Measurements from ENCODE around the gene CA6. TPM values are rescaled to one million over a fixed set of nuclear protein-coding genes. Genes with fewer than 3 reads are reported as not detected.

Gene CA6
- polyA plus RNA-seq, 1 donor (not counting 4 experiments of a cell fraction or from before 2014, with no cell fraction given), result not detected

DNA sequence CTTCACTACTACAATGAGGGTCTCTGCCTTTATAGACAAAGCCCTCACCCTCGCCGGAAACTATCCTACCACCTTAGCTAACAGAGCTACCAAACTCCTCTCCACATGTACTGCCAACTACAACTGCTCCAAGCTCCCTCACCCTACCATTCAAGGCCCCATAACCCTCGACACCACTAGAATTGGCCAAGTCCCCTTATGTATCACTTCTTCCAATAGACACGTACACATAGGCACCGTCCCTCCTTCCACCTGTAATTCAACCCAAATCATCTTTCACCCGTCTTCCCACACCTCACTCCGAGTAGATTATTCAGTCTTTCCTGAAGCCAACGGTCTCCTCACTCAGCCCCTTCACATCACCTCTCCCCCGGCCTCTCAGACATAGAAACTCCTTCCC lies 19.7 kb upstream of the CA6 start:
- Histone ChIP-seq H3K9me3 (ENCODE audit: control insufficient read depth, low read depth, low read length) (no peaks in the 10 kb centered on the region), H3K36me3 (ENCODE audit: control insufficient read depth in 2 of 2, extremely low read depth in 1 of 2, insufficient read depth in 2 of 2, low read length in 2 of 2) (no peaks in the 10 kb centered on the region), H3K4me1 (ENCODE audit: control insufficient read depth, extremely low read depth, insufficient read depth, low read length) (no peaks in the 10 kb centered on the region), H2AFZ (ENCODE audit: control insufficient read depth, low read length) (no peak overlapping the region), H4K20me1 (ENCODE audit: control insufficient read depth, extremely low read depth, insufficient read depth, low read length) (no peaks in the 10 kb centered on the region), H3K9me1 (ENCODE audit: control insufficient read depth, extremely low read depth, insufficient read depth, low read length) (no peaks in the 10 kb centered on the region), H3K9ac (ENCODE audit: control insufficient read depth, extremely low read depth, insufficient read depth, low read length) (no peak overlapping the region), H3K4me3 (ENCODE audit: control insufficient read depth in 2 of 3, extremely low read depth in 1 of 3, insufficient read depth in 2 of 3, low read depth in 1 of 3, low read length in 3 of 3) (no peak overlapping the region), H3K79me2 (ENCODE audit: control insufficient read depth, insufficient read depth, low read length) (no peaks in the 10 kb centered on the region), H3K27ac (ENCODE audit: control insufficient read depth, insufficient read depth, low read length) (no peak overlapping the region), H3K27me3 (ENCODE audit: control insufficient read depth, extremely low read depth, insufficient read depth, low read length) (no peaks in the 10 kb centered on the region), H3K4me2 (ENCODE audit: control insufficient read depth, extremely low read depth, insufficient read depth, low read depth, low read length) (no peak overlapping the region)
- dilution Hi-C loops (cut with MboI; ENCODE audit: extremely low pct_ligation_motif_present, low sequenced_read_pairs), result no loop called here
- DNase-seq (ENCODE audit: low read depth, low spot score) (no peak), FAIRE-seq (no peak)
- no peak for TF ChIP-seq EZH2 (IDR thresholded peaks at IDR 0.05; ENCODE audit: low read length)
- TF ChIP-seq, protein P1, sequence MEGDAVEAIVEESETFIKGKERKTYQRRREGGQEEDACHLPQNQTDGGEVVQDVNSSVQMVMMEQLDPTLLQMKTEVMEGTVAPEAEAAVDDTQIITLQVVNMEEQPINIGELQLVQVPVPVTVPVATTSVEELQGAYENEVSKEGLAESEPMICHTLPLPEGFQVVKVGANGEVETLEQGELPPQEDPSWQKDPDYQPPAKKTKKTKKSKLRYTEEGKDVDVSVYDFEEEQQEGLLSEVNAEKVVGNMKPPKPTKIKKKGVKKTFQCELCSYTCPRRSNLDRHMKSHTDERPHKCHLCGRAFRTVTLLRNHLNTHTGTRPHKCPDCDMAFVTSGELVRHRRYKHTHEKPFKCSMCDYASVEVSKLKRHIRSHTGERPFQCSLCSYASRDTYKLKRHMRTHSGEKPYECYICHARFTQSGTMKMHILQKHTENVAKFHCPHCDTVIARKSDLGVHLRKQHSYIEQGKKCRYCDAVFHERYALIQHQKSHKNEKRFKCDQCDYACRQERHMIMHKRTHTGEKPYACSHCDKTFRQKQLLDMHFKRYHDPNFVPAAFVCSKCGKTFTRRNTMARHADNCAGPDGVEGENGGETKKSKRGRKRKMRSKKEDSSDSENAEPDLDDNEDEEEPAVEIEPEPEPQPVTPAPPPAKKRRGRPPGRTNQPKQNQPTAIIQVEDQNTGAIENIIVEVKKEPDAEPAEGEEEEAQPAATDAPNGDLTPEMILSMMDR (optimal IDR thresholded peaks at IDR 0.05 in 1 of 3, IDR thresholded peaks at IDR 0.05 in 1 of 3, conservative IDR thresholded peaks at IDR 0.05 in 1 of 3; ENCODE audit: extremely low read depth in 1 of 3, insufficient read depth in 2 of 3, low read length in 3 of 3), result no peak

DNA sequence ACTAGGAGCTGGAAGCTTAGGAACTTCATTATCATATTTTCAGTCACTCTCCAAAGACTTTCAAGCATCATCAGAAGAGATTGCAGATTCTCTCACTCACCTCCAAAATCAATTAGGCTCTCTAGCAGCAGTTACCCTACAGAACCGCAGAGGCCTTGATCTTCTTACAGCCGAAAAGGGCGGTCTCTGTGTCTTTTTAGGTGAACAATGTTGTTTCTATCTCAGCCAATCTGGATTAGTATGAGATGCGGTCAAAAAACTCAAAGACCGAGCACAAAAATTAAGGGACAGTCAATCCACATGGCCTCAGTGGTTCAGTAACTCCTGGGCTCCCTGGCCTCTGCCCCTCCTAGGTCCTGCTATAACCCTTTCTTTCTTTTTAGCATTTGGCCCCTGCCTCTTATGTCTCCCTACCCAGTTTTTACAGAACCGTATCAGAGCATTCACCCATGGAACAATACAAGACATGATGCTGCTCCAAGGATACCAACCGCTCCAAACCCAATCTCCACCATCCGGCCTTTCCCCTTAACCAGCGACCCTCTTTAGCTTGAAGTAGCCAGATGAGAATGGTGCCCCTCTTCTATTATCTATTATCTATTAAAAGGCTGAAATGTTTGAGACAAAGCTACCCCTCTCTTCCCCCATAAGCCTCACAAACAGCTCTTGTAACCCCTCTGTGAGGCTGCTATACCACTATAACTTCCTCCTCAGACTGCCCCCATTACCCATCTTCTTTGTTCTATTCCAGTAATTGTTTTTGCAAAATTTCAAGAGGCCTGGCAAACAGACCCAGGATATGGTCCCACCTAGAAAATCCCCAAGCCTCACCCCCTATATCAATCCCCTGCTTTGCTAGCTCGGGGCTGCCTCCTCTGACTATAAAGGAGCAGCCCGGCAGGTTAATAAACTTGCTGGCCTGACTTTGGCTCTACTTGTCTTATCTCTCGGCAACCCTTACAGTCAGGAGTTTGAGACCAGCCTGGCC lies 18.7 kb upstream of the CA6 start:
- H3K79me2 ChIP-seq (ENCODE audit: control insufficient read depth, insufficient read depth, low read length), result no peaks in the 10 kb centered on the region
- H3K27ac ChIP-seq (ENCODE audit: control insufficient read depth, insufficient read depth, low read length), result no peak overlapping the region
- H3K27me3 ChIP-seq (ENCODE audit: control insufficient read depth, extremely low read depth, insufficient read depth, low read length), result no peaks in the 10 kb centered on the region
- TF ChIP-seq EZH2 (IDR thresholded peaks at IDR 0.05; ENCODE audit: low read length), result no peak
- TF ChIP-seq, protein P1 (optimal IDR thresholded peaks at IDR 0.05 in 1 of 3, IDR thresholded peaks at IDR 0.05 in 1 of 3, conservative IDR thresholded peaks at IDR 0.05 in 1 of 3; ENCODE audit: extremely low read depth in 1 of 3, insufficient read depth in 2 of 3, low read length in 3 of 3), result no peak
- no peak for FAIRE-seq
- no peaks in the 10 kb centered on the region for H3K9me1 ChIP-seq (ENCODE audit: control insufficient read depth, extremely low read depth, insufficient read depth, low read length)
- dilution Hi-C loops (cut with MboI; ENCODE audit: extremely low pct_ligation_motif_present, low sequenced_read_pairs), result no loop called here
- DNase-seq (ENCODE audit: low read depth, low spot score), result no peak
- H3K36me3 ChIP-seq (ENCODE audit: control insufficient read depth in 2 of 2, extremely low read depth in 1 of 2, insufficient read depth in 2 of 2, low read length in 2 of 2), result no peaks in the 10 kb centered on the region
- no peaks in the 10 kb centered on the region for H4K20me1 ChIP-seq (ENCODE audit: control insufficient read depth, extremely low read depth, insufficient read depth, low read length)
- no peak overlapping the region for H3K9ac ChIP-seq (ENCODE audit: control insufficient read depth, extremely low read depth, insufficient read depth, low read length)
- H3K9me3 ChIP-seq (ENCODE audit: control insufficient read depth, low read depth, low read length), result no peaks in the 10 kb centered on the region
- H3K4me2 ChIP-seq (ENCODE audit: control insufficient read depth, extremely low read depth, insufficient read depth, low read depth, low read length), result no peak overlapping the region
- H2AFZ ChIP-seq (ENCODE audit: control insufficient read depth, low read length), result no peak overlapping the region
- H3K4me1 ChIP-seq (ENCODE audit: control insufficient read depth, extremely low read depth, insufficient read depth, low read length), result no peaks in the 10 kb centered on the region
- no peak overlapping the region for H3K4me3 ChIP-seq (ENCODE audit: control insufficient read depth in 2 of 3, extremely low read depth in 1 of 3, insufficient read depth in 2 of 3, low read depth in 1 of 3, low read length in 3 of 3)

Measured in keratinocyte (primary cell).